Ascending aorta (tissue), 2 donors: ENCODE data around the gene CNTN5. TPM values are rescaled to one million over a fixed set of nuclear protein-coding genes. Genes with fewer than 3 reads are reported as not detected.

Experiments used
- DNase-seq, 2 donors: peaks; one replicate each; pipeline ENCODE4 v3.0.0-alpha.2; 2019; ENCODE audit warnings: low spot score in 2 of 2
- H3K27ac ChIP-seq, 2 donors: fragments of 200-600 bp; sonication (generic); one replicate each; pipeline ENCODE4 v1.5.1; 2016 to 2017; ENCODE audit warnings: mild to moderate bottlenecking in 1 of 2
- H3K27me3 ChIP-seq: fragments of 200-600 bp; sonication (generic); one replicate; pipeline ENCODE4 v1.5.1; 2017
- H3K36me3 ChIP-seq, 2 donors: fragments of 200-600 bp; sonication (generic); one replicate each; pipeline ENCODE4 v1.5.1; 2016
- H3K4me1 ChIP-seq, 2 donors: fragments of 200-600 bp; sonication (generic); one replicate each; pipeline ENCODE4 v1.5.1; 2016 to 2017; ENCODE audit warnings: mild to moderate bottlenecking in 1 of 2
- H3K4me3 ChIP-seq, 2 donors: fragments of 200-600 bp; sonication (generic); one replicate each; pipeline ENCODE4 v1.5.1; 2016 to 2017; ENCODE audit warnings: mild to moderate bottlenecking in 1 of 2
- H3K9me3 ChIP-seq, 2 donors: fragments of 200-600 bp; sonication (generic); one replicate each; pipeline ENCODE4 v1.5.1; 2016
- CTCF ChIP-seq, 3 experiments: fragments of 200-600 bp in 2 of 3; fragments of 450-650 bp in 1 of 3; sonication (generic) in 2 of 3; IDR thresholded peaks; one replicate each; pipeline ENCODE4 v1.5.1; 2016 to 2019; ENCODE audit warnings: antibody characterized with exemption in 3 of 3, mild to moderate bottlenecking in 1 of 3, moderate library complexity in 1 of 3
- intact Hi-C: fragments of 100-400 bp; cut with DNase I; formaldehyde crosslinking; loops from one replicate; pipeline ENCODE4 v1.15.1; 2023
- total RNA-seq: library from RNA; depleted of rRNA; stranded (reverse); fragments of >200 nt; gene quantifications from one replicate; pipeline ENCODE4 v1.1.0, GENCODE V29; 2016

Gene CNTN5
- total RNA-seq, 1 donor from 2014 or later, result 3.6 TPM

- intact Hi-C loops, result no loop called here
- H3K36me3 ChIP-seq, result no peaks in the 10 kb centered on the region
Observed at GRCh38 chr11:99244613-99245012, 223.9 kb downstream of the CNTN5 start.

DNA sequence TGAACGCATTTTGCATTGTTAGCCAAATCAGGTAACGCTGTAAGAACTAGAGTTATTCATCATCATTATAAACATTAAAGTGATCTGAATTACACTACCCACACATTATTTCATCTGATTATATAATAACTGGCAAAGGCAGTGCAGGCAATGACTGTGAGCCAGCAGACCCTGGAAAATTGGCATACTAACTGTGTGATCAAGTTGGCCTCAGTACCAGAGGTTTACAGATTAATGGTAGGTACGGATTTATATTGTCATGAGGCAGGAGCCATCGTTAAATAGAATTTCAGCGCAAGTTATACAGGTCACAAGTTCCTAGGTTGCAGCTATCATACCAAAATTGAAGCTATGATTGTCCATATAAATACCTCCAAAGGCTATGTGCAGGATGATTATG is 225.4 kb downstream of the CNTN5 start:
- H3K9me3 ChIP-seq, result no peaks in the 10 kb centered on the region
- no peak overlapping the region for H3K27ac ChIP-seq
- no peak overlapping the region for H3K4me3 ChIP-seq
- H3K36me3 ChIP-seq, result no peaks in the 10 kb centered on the region
- TF ChIP-seq CTCF (IDR thresholded peaks at IDR 0.05), result no peak
- DNase-seq, result no peak
- H3K4me1 ChIP-seq, result no peaks in the 10 kb centered on the region
- H3K27me3 ChIP-seq, result no peaks in the 10 kb centered on the region
- intact Hi-C loops, result no loop called here

More at GRCh38 chr11:99244613-99245012, 223.9 kb downstream of the CNTN5 start:
- Histone ChIP-seq H3K27ac (no peak overlapping the region), H3K27me3 (no peaks in the 10 kb centered on the region), H3K4me3 (no peak overlapping the region), H3K9me3 (no peaks in the 10 kb centered on the region), H3K4me1 (no peaks in the 10 kb centered on the region)
- no peak for TF ChIP-seq CTCF (IDR thresholded peaks at IDR 0.05)
- DNase-seq, result no peak

- DNase-seq, result no peak
- intact Hi-C loops, result no loop called here
Observed at GRCh38 chr11:99256614-99257013, 235.9 kb downstream of the CNTN5 start.

GRCh38 chr11:99257131-99257530 is 236.4 kb downstream of the CNTN5 start:
- no peaks in the 10 kb centered on the region for H3K36me3 ChIP-seq
- no peak for TF ChIP-seq CTCF (IDR thresholded peaks at IDR 0.05)
- no peaks in the 10 kb centered on the region for H3K9me3 ChIP-seq
- intact Hi-C loops, result no loop called here
- no peaks in the 10 kb centered on the region for H3K27me3 ChIP-seq
- no peak overlapping the region for H3K4me3 ChIP-seq
- no peaks in the 10 kb centered on the region for H3K4me1 ChIP-seq
- H3K27ac ChIP-seq, result no peak overlapping the region
- no peak for DNase-seq

More at GRCh38 chr11:99256614-99257013, 235.9 kb downstream of the CNTN5 start:
- Histone ChIP-seq H3K9me3 (no peaks in the 10 kb centered on the region), H3K27ac (no peak overlapping the region), H3K36me3 (no peaks in the 10 kb centered on the region), H3K4me3 (no peak overlapping the region), H3K4me1 (no peaks in the 10 kb centered on the region), H3K27me3 (no peaks in the 10 kb centered on the region)
- no peak for TF ChIP-seq CTCF (IDR thresholded peaks at IDR 0.05)

DNA sequence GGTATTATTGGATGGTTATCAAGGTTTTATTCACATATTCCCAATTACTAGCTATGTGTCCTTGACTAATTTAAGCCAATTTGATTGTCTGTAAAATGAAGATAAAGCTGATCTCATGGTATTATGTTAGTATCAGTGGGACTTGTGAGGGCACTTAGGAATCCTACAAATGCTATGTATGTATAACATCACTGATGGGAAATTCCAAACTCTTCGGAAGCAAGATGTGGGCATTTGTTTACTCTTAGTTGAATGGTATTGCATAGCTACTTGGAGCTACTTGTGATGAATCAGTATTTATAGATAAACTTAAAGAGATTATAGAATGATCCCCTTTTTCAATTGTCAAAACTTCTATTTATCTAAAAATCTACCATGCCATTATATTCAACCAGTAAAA is 239.9 kb downstream of the CNTN5 start:
- TF ChIP-seq CTCF (IDR thresholded peaks at IDR 0.05), result no peak
- no peaks in the 10 kb centered on the region for H3K27me3 ChIP-seq
- intact Hi-C loops, result no loop called here

GRCh38 chr11:99268886-99269285 is 248.1 kb downstream of the CNTN5 start:
- intact Hi-C loops, result no loop called here

More for the DNA sequence above, 239.9 kb downstream of the CNTN5 start:
- DNase-seq, result no peak
- no peak overlapping the region for H3K4me3 ChIP-seq
- H3K36me3 ChIP-seq, result no peaks in the 10 kb centered on the region
- no peak overlapping the region for H3K27ac ChIP-seq
- no peaks in the 10 kb centered on the region for H3K9me3 ChIP-seq
- H3K4me1 ChIP-seq, result no peaks in the 10 kb centered on the region

More at GRCh38 chr11:99268886-99269285, 248.1 kb downstream of the CNTN5 start:
- H3K9me3 ChIP-seq, result no peaks in the 10 kb centered on the region
- no peaks in the 10 kb centered on the region for H3K27me3 ChIP-seq
- no peak for DNase-seq
- H3K4me1 ChIP-seq, result no peaks in the 10 kb centered on the region
- no peak overlapping the region for H3K27ac ChIP-seq
- TF ChIP-seq CTCF (IDR thresholded peaks at IDR 0.05), result no peak
- no peaks in the 10 kb centered on the region for H3K36me3 ChIP-seq
- H3K4me3 ChIP-seq, result no peak overlapping the region
